Right lung (tissue), 10 donors: Measurements from ENCODE around the gene SPATA31D3. TPM values are rescaled to one million over a fixed set of nuclear protein-coding genes. Genes with fewer than 3 reads are reported as not detected.
"Not testable (repeated sequence)": the region's sequence is repeated elsewhere in the genome, so short reads cannot be mapped to it uniquely, and the experiment has no call there.

Experiments used
- DNase-seq, 2 donors: peaks; one replicate each; pipeline ENCODE4 v3.0.0-alpha.2; 2013
- long read RNA-seq, 8 donors: transcript quantifications; one replicate each; lab custom pipeline, GENCODE V29; 2026
- polyA plus RNA-seq, 5 donors: library from polyadenylated mRNA; unstranded; fragments of 120-200 nt; gene quantifications; one replicate each; pipeline versions ENCODE4 v1.2.1 to v1.2.3, GENCODE V29; 2013; ENCODE audit warnings: inconsistent platforms in 1 of 5, low replicate concordance in 1 of 5; ENCODE audit not compliant: insufficient read length in 5 of 5, insufficient read depth in 1 of 5

The SPATA31D3 gene
- polyA plus RNA-seq, result not detected
- long read RNA-seq, donor 1, result 0 reads
- long read RNA-seq, donor 2, result 0 reads
- long read RNA-seq, donor 3, result 0 reads
- long read RNA-seq, donor 4, result 0 reads
- long read RNA-seq, donor 5, result 0 reads
- long read RNA-seq, donor 6, result 0 reads
- long read RNA-seq, donor 7, result 0 reads
- long read RNA-seq, donor 8, result 0 reads

DNA sequence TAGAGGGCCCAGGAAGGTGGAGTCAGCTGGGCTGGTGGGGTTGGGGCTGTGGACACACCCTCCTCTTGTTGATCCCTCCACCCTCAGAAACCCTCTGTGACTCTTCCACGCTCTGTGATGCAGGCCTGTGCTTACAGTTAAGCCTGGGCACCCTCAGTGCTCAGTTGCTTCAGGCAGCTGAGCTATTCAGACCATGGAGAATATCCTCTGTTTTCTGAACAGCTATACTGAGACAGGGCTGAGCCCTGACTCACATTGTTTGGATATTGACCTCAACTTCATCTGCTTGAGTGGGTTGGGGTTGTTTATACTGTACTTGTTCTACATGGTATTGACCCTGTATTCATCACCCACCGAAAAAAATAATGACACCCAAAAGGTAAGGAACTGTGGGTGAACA lies at the start of gene SPATA31D3:
Gene SPATA31D3, plus strand, starts transcription at position 108 of the 400 bp plus-strand sequence. Its CDS starts 86 bp downstream, at position 194.
- not testable (repeated sequence) for DNase-seq

DNA sequence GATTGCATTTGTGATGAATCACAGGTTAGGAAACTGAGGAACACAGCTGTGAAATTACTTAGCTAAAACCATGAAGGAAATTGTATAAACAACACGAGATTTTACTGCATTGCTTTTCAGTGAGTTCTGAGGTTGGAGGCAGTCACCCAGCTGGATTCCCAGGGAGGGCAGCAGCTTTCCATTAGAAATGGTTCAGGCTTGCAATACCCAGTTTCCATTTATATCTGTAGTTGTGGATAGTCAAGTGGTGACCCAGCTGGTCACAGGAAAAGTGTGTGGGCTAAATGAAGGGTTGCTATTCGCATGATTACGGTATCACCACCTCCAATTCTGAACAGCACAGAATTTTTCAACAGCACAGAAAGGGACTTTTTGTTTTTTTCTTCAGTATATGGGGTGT lies 49.4 kb upstream of the SPATA31D3 start:
- no peak for DNase-seq

DNA sequence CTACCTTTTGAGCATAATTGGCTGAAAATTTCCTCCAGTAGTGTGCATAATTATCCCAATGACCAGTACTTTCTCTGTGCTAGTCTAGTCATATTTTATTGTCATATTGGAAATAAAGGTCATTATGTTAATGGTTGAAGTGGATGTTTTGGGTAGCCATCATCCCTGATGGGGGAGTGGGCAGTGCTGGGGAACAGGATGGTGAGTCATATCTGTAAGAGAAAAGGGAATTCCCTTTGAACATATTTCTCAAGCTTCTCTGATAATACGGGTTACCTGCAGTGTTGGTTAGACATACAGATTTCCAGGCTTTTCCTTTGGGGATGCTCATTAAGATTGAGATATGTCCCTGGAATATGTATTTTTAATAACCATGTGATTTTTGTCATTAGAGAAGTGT lies 48.4 kb upstream of the SPATA31D3 start:
- DNase-seq, result no peak

DNA sequence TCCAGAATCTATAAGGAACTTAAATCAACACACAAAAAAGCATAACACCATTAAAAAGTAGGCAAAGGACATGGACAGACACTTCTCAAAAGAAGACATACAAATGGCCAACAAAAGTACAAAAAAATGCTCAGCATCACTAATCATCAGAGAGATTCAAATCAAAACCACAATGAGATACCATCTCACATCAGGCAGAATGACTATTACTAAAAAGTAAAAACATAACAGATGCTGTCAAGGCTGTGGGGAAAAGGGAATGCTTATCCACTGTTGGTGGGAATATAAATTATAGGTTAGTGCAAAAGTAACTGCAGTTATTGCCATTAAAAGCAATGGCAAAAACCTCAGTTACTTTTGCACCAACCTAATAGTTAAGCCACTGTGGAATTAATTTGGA lies 47.2 kb upstream of the SPATA31D3 start:
- DNase-seq, result no peak

DNA sequence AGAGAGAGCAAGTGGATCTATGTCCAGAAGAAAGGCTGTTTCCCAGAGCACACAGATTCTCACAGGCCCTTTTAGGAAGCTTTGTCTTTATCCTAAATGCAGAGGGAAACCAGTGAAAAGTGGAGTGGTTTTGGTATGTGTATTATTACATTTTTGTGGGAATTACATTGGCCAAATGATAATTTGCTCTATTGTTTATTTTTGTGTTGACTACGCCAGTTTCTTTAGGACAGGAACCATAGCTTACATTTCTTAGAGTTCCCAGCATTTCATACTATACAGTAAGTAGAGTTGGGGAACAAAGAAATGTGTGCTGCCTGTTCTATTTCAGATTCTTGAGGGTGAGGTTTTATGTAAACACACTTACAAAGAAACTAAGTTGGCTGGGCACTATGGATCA lies 44.4 kb upstream of the SPATA31D3 start:
- no peak for DNase-seq

DNA sequence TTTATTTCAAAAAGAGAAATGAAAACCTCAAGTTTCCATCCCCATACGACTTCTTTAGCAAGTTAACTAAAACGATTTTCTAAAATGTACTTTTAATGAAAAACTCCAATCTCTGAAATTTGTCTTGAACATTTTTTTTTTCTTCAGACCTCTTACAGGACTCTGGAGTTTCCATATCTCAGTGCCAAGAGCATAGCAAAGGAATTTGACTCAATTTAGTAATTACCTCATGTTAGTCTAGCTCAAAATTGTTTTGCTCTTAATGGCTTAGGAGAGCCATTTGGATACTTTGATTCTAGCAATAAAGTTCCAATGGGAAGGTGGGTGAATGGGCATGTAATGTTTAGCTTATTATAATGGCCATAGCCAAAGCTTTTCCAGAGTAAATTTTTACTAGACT lies 41.1 kb upstream of the SPATA31D3 start:
- no peak for DNase-seq

DNA sequence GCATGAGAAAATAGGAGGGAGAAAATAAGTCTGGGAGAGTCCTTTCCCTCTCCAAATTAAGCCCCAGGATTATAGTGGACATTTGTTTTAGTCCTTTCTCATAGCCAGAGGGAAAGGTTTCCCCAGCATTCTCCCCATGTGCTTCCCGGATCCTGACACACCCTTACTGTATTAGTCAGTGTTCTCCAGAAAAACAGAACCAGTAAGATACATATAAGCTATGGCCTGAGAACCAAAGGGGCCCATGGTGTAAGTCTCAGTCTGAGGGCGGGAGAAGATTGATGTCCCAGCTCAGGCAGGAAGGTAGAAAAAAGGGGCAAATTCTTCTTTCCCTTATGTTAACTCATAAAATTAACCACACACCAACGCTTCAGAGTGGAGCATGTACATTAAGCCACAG lies 40.7 kb upstream of the SPATA31D3 start:
- no peak for DNase-seq

DNA sequence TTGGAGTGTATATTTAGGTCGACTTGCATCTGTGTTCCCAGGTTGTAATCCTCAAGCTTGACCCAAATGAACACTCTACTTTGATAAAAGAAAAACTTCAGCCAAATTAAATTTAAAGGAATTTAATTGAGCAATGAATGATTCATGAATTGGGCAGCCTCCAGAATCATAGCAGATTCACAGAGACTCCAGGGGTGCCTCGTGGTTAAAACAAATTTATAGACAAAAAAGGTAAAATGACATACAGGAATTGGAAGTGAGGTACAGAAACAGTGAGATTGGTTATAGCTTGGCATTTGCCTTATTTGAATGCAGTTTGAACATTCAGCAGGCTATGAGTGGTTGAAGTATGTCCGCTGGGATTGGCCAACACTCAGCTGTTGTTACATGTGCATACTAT lies 36.6 kb upstream of the SPATA31D3 start:
- no peak for DNase-seq

DNA sequence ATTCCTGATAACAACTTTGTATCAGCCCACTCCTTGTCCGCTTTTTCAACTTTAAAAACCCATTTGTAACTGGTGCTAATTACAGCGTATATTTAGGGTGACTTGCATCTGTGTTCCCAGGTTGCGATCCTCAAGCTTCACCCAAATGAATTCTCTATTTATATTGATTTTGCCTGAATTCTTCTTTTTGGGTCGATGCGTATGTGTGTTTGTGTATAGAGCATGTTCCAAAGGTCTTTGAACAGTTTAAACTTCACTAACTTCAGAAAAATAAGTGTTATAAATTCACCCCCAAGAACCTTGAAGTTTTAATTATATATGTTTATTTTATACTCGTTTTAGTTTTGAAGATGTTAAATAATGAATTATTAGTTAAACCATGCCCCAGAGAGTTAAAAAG lies 31.2 kb upstream of the SPATA31D3 start:
- DNase-seq, result no peak

DNA sequence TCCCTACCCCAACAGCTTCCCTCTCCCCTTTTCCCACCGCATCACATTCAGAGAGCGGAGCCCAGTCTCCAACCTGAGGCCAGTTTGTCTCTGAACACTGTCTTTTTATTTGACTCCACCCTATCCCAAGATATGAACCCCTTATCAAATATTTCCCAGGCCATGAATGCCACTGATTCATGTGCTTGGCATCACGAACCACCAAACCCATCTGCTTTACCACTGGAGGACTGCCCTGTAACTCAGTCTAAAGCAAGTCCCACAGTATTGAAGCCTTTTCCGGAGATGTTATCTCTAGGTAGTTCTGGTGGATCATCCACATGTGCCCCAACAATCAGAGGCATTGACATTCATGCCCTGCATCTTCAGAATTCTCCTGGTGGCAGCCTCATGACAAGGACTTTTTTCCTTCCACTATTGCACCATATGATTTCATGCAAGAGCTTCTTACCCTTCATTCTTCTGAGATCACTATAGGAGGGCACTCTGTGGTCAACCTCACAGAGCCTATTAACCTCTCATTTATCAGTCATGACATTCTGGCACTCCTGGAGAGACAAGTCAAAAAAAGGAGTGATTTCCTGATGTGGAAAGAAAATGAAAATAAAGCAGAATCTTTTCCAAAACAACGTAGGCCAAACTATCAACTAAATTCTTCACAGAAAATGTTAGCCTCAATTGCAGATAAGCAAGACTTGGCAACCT lies 27.3 kb upstream of the SPATA31D3 start:
- no peak for DNase-seq

DNA sequence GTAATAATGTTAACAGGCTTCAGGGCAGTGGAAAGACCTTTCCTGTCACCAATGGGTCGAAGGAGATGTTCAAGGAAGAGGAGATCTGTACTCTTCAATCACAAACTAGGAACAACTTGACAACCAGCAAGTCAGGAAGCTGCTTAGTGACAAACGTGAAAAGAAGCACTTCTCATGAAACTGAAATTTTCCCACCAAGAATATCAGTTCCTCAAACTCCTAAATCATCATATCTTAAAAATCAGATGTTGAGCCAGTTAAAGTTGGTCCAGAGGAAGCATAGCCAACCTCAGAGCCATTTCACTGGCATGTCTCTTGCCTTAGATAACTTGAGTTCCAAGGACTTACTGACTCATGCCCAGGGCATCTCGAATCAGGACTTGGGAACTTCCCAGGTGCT lies 24.8 kb upstream of the SPATA31D3 start:
- DNase-seq, result not testable (repeated sequence)

DNA sequence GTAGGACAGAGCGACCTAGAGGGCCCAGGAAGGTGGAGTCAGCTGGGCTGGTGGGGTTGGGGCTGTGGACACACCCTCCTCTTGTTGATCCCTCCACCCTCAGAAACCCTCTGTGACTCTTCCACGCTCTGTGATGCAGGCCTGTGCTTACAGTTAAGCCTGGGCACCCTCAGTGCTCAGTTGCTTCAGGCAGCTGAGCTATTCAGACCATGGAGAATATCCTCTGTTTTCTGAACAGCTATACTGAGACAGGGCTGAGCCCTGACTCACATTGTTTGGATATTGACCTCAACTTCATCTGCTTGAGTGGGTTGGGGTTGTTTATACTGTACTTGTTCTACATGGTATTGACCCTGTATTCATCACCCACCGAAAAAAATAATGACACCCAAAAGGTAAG lies 15.0 kb upstream of the SPATA31D3 start, which contains the start of gene SPATA31D4:
Gene SPATA31D4, plus strand, starts transcription at position 124 of the 400 bp plus-strand sequence. Its CDS starts 86 bp downstream, at position 210.
- DNase-seq, result not testable (repeated sequence)

DNA sequence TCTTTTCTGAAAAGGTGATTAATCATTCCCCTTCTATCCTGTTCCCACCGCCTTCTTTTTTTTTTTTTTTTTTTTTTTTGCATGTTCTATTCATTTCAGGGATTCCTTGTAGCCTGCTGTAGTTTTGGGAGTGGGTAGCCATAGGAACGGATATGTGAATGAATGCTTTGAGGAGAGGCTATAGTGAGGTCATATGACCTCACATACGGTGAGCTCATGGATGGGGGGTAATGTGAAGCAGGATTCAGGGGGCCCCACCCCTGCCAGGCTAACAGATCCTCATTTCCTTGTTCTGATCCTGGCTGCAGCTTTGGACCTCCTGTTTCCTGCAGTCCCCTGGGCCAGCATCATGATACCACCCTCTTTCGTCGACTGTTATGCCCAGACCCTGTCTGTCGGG lies 13.2 kb upstream of the SPATA31D3 start:
- not testable (repeated sequence) for DNase-seq

DNA sequence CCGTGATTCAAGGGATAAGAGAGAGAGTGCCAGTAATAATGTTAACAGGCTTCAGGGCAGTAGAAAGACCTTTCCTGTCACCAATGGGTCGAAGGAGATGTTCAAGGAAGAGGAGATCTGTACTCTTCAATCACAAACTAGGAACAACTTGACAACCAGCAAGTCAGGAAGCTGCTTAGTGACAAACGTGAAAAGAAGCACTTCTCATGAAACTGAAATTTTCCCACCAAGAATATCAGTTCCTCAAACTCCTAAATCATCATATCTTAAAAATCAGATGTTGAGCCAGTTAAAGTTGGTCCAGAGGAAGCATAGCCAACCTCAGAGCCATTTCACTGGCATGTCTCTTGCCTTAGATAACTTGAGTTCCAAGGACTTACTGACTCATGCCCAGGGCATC lies 9.8 kb upstream of the SPATA31D3 start:
- DNase-seq, result not testable (repeated sequence)

DNA sequence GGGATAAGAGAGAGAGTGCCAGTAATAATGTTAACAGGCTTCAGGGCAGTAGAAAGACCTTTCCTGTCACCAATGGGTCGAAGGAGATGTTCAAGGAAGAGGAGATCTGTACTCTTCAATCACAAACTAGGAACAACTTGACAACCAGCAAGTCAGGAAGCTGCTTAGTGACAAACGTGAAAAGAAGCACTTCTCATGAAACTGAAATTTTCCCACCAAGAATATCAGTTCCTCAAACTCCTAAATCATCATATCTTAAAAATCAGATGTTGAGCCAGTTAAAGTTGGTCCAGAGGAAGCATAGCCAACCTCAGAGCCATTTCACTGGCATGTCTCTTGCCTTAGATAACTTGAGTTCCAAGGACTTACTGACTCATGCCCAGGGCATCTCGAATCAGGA lies 5.3 kb downstream of the SPATA31D3 start:
- not testable (repeated sequence) for DNase-seq

DNA sequence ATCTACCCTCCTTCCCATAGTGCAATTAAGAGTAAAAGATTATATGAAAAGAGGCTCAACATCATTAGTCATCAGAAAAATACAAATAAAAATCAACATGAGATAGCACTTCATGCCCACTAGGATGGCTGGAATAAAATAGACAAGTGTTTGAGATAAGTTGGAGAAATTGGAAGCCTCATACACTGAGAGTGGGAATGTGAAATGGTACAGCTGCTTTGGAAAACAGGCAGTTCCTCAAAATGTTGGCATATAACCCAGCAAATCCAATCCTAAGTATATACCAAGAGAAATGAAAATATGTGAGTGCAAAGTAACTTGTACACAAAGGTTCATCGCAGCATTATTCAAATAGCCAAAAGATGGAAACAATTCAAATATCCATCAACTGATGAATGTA lies 9.8 kb downstream of the SPATA31D3 start:
- no peak for DNase-seq

DNA sequence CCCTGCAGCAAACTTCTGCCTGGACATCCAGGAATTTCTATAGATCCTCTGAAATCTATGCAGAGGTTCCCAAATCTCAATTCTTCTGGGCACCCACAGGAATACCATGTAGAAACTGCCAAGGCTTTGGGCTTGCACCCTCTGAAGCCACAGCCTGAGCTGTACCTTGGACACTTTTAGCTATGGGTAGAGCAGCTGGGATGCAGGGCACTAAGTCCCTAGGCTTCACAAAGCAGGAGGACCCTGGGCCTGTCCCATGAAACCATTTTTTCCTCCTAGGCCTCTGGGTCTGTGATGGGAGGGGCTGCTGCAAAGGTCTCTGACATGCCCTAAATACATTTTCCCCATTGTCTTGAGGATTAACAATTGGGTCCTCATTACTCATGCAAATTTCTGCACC lies 12.3 kb downstream of the SPATA31D3 start:
- DNase-seq, result no peak

DNA sequence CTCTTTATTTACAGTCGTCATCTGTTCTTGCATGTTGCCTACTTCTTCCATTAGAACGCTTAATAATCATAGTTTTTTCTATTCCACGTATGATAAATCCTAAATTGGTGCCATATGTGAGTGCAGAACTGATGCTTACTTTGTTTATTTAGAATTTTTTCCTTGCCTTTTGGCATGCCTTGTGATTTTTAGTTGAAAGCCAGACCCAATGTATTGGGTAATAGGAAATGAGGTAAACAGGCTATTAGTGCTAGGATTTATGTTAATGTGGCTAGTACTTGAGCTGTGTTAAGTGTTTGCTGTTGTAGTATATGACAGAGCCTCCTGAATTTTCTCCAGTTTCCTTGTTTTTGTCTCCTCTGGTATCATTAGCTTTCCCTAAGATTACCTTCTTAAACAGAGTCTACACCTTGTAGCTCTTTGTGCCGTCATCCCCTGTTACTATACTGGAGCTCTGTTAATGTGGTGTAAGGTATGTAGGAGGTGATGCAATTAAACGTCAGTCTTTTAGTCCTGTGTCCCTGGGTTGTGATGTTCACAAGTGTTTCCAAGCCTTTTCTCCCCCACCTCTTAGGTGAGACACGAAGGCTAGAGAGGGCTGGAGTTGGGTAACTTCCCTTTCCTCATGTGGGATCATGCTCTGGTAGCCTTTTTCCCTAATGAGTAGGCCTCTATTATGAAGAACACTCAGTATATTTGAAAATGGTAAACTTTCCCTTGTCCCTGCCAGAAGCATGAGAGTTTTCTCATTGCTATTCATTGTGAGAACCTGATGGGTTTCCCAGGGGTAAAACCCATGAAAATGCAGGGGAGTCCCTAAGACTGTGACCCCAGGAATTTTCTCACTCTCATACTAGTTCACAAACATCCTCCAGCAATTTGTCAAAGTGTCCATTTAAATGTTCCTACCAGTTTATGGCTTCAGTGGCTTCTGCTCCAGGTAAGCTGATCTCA lies 21.2 kb downstream of the SPATA31D3 start:
- DNase-seq, result no peak

DNA sequence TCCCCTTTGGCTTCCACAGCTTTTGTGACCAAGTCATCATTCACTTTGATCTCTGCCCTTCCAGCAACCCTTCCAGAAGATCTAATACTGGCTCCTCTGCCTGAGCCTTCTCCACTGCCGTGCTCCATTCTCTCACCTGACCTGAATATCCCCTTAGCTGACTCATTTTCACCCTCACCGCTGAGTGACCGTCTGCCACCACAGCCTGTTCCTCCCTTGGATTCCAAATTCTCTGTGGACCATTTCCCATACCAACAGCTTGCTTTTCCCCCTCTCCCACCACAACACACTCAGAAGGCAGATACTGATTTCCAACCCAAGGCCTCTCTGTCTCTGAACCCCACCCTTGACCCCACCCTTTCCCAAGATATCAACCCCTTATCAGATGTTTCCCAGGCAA lies 24.7 kb downstream of the SPATA31D3 start:
- DNase-seq, result no peak

DNA sequence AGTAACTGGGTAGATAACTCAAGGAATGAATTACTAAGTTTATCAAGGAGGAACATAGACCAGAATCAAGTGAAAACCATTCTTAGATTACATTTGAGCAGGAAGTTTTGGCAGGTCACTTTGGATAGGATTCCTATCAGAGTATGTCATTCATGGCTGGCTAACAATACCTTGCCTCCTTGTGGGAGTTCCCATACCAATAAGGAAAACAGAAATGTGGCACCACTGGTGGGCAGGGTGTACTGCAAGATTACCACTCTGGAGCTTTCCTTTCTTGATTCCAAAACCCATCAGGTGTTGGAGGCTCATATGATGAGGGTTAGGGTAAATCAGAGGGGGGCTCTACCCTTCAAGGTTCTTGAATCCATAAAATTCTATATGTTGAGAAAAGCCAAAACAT lies 26.7 kb downstream of the SPATA31D3 start:
- no peak for DNase-seq

DNA sequence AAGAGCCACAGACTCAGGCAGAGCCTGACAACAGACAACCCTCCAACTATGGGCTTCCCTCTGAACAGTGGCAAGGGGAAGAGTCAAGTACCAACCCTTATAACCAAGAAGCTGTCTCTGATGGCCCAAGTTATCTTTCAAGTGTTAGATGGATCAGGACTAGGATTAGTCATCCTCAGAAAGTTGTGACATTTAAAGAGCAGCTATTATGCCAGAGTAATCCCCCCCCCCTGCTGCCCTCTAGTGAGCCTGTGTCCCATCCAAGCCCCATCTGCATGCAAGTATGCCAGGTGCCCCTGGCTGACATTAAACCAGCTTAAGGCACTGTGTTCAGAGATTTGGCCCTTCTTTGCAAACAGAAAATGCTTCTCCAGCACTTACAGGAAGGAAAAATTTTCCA lies 28.4 kb downstream of the SPATA31D3 start:
- DNase-seq, result no peak

DNA sequence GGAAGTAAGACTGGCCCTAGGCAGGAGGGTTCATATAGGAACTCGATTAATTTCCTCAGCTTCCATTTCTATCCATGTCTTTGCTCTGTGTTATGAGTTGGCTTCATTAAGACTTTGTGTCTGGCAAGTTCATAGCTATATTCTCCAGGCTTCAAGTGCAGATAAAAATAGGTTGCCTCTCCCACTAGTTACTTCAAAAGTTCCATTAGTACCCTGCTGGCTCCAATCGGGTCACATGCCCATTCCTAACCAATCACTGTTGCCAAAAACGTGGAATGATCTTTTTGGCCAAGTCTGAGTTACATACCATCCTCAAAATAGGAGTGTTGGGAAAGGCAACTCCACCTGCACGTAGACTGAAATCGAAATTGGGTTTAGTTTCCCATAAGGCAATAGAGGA lies 31.5 kb downstream of the SPATA31D3 start:
- no peak for DNase-seq
